GM12864 (cell line): ENCODE results near the gene SSTR4.
"Not testable (repeated sequence)": the region's sequence is repeated elsewhere in the genome, so short reads cannot be mapped to it uniquely, and the experiment has no call there.

Experiments
- DNase-seq: peaks from one replicate; pipeline ENCODE4 v3.0.0-alpha.2; 2011; ENCODE audit warnings: low read depth
- H3K4me3 ChIP-seq: 2 replicates; pipeline ENCODE4 v1.5.1; 2011; ENCODE audit warnings: mild to moderate bottlenecking, low read depth, low read length, control low read depth
- TF ChIP-seq, protein P1 (sequence below): IDR thresholded peaks from 2 replicates; pipeline ENCODE4 v1.5.1; 2011; ENCODE audit warnings: low read depth, mild to moderate bottlenecking, moderate library complexity, low read length, control low read depth, inconsistent platforms; ENCODE audit errors: missing control alignments

Gene SSTR4

DNA sequence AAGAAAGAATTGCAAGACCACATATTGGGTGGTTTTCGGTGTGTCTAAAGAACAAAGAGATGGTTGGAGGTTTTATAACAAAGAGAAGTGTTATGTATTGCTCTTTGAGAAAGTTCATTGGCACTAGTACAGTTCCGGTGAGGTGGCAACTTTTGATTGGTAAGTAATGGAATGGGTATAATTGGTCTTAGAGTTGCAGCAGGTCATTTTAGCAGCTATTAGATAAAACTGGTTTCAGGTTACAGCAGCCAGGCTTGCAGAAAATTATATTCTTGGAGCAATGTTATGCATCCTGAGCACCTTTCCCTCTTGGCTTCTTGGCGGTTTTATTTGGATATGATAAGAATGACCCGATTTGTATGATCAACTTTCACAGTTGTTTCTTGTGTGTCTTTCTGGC lies 12.3 kb upstream of the SSTR4 start:
- H3K4me3 ChIP-seq = no peak overlapping the region
- DNase-seq = no peak
- TF ChIP-seq, protein P1, sequence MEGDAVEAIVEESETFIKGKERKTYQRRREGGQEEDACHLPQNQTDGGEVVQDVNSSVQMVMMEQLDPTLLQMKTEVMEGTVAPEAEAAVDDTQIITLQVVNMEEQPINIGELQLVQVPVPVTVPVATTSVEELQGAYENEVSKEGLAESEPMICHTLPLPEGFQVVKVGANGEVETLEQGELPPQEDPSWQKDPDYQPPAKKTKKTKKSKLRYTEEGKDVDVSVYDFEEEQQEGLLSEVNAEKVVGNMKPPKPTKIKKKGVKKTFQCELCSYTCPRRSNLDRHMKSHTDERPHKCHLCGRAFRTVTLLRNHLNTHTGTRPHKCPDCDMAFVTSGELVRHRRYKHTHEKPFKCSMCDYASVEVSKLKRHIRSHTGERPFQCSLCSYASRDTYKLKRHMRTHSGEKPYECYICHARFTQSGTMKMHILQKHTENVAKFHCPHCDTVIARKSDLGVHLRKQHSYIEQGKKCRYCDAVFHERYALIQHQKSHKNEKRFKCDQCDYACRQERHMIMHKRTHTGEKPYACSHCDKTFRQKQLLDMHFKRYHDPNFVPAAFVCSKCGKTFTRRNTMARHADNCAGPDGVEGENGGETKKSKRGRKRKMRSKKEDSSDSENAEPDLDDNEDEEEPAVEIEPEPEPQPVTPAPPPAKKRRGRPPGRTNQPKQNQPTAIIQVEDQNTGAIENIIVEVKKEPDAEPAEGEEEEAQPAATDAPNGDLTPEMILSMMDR = no peak

DNA sequence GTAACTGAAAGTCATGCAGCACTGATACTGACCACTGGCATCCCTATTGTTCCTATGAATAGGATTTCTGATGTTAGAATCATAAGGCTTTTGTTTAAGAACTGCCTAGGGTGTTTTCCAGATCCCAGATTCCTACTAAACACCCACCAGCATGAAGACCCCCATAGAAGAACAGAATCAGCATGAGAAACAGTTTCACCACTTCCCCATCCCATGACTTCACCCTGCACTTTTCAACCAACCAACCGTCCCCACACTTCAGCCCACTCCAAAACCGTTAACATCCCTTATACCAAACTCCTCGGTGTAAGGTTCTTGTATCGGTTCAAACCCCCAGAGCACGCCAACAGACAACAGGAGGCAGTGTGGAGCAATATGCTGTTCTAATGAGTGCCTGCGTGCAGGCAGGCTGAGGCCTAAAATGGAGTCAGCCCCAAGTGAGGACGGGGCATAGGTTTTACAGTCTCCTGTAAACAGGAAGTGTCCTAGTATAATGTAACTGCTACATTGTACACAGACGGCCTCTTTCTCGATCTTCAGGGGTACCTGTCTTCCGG lies 11.4 kb upstream of the SSTR4 start:
- TF ChIP-seq, protein P1 = peak; percentile 27
- no peak overlapping the region for H3K4me3 ChIP-seq
- DNase-seq = no peak

DNA sequence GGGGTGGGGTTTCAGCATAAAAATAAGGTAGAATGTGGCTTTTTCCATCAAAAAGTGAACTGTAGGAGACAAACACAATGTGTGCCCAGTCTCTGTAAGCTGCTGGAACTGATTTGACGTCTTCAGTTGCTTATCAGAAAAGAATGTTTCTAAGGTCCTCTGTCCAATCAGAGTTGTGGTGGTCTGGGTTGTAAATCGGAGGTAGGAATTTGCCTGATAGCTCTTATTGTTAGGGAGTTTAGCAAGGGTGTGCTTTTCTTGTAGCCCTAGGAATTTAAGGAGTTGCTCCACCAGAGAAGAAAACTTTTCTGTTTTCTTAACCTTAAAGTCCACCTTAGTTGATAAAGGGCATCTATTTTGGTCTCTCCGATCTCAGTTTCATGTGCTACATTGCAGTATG lies 10.4 kb upstream of the SSTR4 start:
- DNase-seq = no peak
- TF ChIP-seq, protein P1 = no peak
- H3K4me3 ChIP-seq = no peak overlapping the region

DNA sequence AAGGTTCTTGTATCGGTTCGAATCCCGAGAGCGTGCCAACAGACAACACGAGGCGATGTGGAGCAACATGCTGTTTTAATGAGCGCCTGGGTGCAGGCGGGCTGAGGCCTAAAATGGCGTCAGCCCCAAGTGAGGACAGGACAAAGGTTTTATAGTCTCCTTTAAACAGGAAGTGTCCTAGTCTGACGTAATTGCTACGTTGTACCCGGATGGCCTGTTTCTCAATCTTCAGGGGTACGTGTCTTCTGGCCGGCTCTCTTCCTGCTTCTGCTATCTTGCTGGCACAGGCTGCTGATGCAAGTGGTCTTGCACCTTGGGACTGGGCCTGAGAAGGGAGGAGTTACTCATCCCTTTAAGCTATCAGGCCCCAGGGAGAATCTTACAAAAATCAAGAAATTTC lies 9.6 kb upstream of the SSTR4 start:
- not testable (repeated sequence) for DNase-seq, H3K4me3 ChIP-seq

DNA sequence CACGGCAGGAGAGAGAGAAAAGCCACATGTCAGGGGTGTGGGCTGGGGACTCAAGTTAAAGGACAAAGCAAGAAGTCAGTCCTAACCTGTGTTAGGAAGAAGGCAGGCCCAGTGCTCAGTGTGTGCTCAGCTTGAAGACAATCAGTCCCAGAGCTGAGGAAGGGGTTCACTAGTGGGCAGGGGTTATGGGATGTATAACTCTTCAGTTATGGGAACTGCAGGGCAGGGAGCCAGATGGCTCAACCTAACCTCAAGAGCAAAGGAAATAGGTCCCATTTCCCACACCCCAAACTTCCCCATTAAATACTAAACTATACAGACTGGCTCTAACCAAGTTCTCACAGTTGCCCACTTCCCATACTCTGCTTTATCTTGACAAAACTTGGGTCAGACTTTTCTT lies 7.4 kb upstream of the SSTR4 start:
- H3K4me3 ChIP-seq = no peak overlapping the region
- no peak for DNase-seq
- TF ChIP-seq, protein P1 = no peak

DNA sequence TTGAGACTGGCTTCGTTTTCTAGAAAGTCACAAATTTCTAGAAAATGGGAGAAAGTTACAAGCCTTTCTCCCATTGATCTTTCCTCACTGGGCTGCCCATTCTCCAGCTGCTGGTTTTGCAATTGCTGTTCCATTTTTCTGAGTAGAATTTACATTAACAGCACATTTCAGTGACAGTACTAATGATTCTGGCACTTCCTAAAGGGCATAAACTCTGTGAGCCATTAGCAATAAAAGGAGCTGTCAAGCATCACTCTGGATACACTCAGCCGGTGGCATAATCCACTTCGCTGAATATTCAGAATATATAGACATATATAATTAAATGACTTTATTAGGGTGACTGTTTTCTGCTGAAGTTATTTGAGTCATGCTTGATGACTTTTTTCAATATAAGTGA lies 6.7 kb upstream of the SSTR4 start:
- no peak overlapping the region for H3K4me3 ChIP-seq
- no peak for DNase-seq
- TF ChIP-seq, protein P1 = no peak

DNA sequence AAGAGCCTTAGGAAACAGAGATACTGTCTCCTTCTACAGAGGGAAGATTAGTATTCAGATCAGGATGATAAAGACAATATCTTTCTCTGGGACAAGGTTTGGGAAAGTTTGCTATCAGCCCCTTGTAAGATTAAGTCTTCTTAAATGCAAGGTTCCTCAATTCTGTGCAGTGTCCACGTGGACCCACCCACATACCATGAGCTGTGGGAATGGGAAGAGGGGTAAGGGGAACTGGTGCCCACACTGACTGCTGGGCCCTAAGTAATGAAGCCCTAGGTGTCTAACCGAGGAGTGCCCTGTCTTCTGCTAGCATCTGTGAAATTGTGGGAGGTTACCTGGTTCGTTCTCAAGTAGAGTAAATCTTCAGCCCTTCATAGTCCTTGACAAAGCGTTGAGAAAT lies 5.8 kb upstream of the SSTR4 start:
- TF ChIP-seq, protein P1 = no peak
- DNase-seq = no peak

DNA sequence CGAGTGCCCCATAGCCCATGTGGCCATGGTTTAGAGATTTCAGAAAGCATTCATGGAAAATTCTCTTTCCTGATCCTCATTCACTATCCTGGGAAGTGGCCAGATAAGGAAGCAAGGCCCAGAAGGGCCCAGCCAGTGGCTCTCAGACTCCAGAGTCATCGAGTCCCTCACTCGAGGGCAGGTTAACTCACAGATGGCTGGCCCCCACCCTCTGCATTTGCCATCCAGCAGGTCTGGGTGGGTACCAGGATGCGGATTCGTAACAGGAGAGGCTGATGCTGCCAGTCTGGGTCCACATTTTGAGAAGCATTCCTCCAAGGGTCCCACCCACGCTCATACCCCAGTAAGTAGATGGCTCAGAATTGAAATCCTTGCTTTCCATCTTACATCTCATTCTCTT lies 3.8 kb upstream of the SSTR4 start:
- no peak overlapping the region for H3K4me3 ChIP-seq
- TF ChIP-seq, protein P1 = no peak
- DNase-seq = no peak

More for the DNA sequence above, 5.8 kb upstream of the SSTR4 start:
- H3K4me3 ChIP-seq = no peak overlapping the region
